GM21576 (cell line): ENCODE measurements around the gene MAP1LC3B.

Experiments
- ATAC-seq: cut with Tn5 transposase; IDR thresholded peaks from one replicate; pipeline ENCODE4 v1.9.1; 2021; ENCODE audit warnings: mild to moderate bottlenecking, moderate library complexity; ENCODE audit not compliant: unreplicated experiment

Gene MAP1LC3B

GRCh38 chr16:87451563-87452210 is 59.6 kb downstream of the MAP1LC3B start:
- no peak for ATAC-seq

GRCh38 chr16:87453326-87453725 is 61.2 kb downstream of the MAP1LC3B start:
- no peak for ATAC-seq
